Measurements from ENCODE around the gene TNFRSF14.

The TNFRSF14 gene

GRCh38 chr1:2523891-2524609, 32.1 kb upstream of the TNFRSF14 start:
- no peak for DNase-seq

- DNase-seq: no peak
These were observed 30.6 kb upstream of the TNFRSF14 start for GRCh38 chr1:2525572-2525919.

- peak; percentile 70 for DNase-seq
These were observed 30.0 kb upstream of the TNFRSF14 start, which contains the start of gene PANK4 for GRCh38 chr1:2525920-2526823. Gene PANK4 (minus strand): TSS chr1:2526596. CDS start chr1:2526587, 9 bp downstream.

- DNase-seq: no peak
These were observed 29.2 kb upstream of the TNFRSF14 start for GRCh38 chr1:2526824-2527555.

GRCh38 chr1:2527556-2527860, 28.7 kb upstream of the TNFRSF14 start:
- no peak for DNase-seq

- DNase-seq: no peak
These were observed 28.2 kb upstream of the TNFRSF14 start for GRCh38 chr1:2528016-2528415.

- no peak for DNase-seq
These were observed 27.6 kb upstream of the TNFRSF14 start for GRCh38 chr1:2528611-2528965.

GRCh38 chr1:2528966-2529783, 27.0 kb upstream of the TNFRSF14 start:
- DNase-seq: no peak

- DNase-seq: no peak
These were observed 26.2 kb upstream of the TNFRSF14 start, which contains the start of gene HES5 for GRCh38 chr1:2529784-2530512. Gene HES5 (minus strand): TSS chr1:2530263. CDS start chr1:2530164, 99 bp downstream.

- DNase-seq: peak; percentile 43
These were observed 25.4 kb upstream of the TNFRSF14 start for GRCh38 chr1:2530513-2531361.

- DNase-seq: no peak
These were observed 23.5 kb upstream of the TNFRSF14 start for GRCh38 chr1:2532485-2533160.

GRCh38 chr1:2533365-2533764, 22.8 kb upstream of the TNFRSF14 start:
- no peak for DNase-seq

- no peak for DNase-seq
These were observed 21.9 kb upstream of the TNFRSF14 start for GRCh38 chr1:2534315-2534686.

- DNase-seq: no peak
These were observed 21.3 kb upstream of the TNFRSF14 start for GRCh38 chr1:2534687-2535441.

GRCh38 chr1:2535455-2535854, 20.7 kb upstream of the TNFRSF14 start:
- no peak for DNase-seq

GRCh38 chr1:2535981-2536380, 20.2 kb upstream of the TNFRSF14 start:
- DNase-seq: no peak

GRCh38 chr1:2537784-2538115, 18.4 kb upstream of the TNFRSF14 start:
- DNase-seq: no peak

GRCh38 chr1:2538376-2538775, 17.8 kb upstream of the TNFRSF14 start:
- no peak for DNase-seq

GRCh38 chr1:2538872-2539271, 17.3 kb upstream of the TNFRSF14 start:
- DNase-seq: no peak

Data from NCI-H1694 treated with DMSO at 0.1 percent for 48 hours (cell line).